GM18867 (cell line): Measurements from ENCODE around the gene ITFG1.
A peak's percentile ranks its signal among the peaks of the same experiment; 100 is the strongest.

Experiments used
- ATAC-seq: cut with Tn5 transposase; IDR thresholded peaks from one replicate; pipeline ENCODE4 v1.9.1; 2021; ENCODE audit warnings: mild to moderate bottlenecking, moderate library complexity; ENCODE audit not compliant: unreplicated experiment

The ITFG1 gene

GRCh38 chr16:47460711-47461597 is at the start of gene ITFG1, which contains the start of gene PHKB:
Gene ITFG1, minus strand, starts transcription at chr16:47461063. Its CDS starts 18 bp downstream, at chr16:47461045.
Gene PHKB, plus strand, starts transcription at chr16:47461331. Its CDS starts 20 bp downstream, at chr16:47461351.
- peak; percentile 71 for ATAC-seq

GRCh38 chr16:47507701-47508100 is 46.8 kb upstream of the ITFG1 start:
- no peak for ATAC-seq

- no peak for ATAC-seq
These were observed 45.9 kb upstream of the ITFG1 start for GRCh38 chr16:47506800-47507199.

GRCh38 chr16:47504599-47504998 is 43.7 kb upstream of the ITFG1 start:
- no peak for ATAC-seq

- ATAC-seq: no peak
These were observed 43.1 kb upstream of the ITFG1 start for GRCh38 chr16:47503936-47504335.

- ATAC-seq: no peak
These were observed 38.9 kb upstream of the ITFG1 start for GRCh38 chr16:47499700-47500264.

GRCh38 chr16:47499080-47499699 is 38.3 kb upstream of the ITFG1 start:
- no peak for ATAC-seq

GRCh38 chr16:47493381-47494337 is 32.8 kb upstream of the ITFG1 start:
- ATAC-seq: peak; percentile 58

GRCh38 chr16:47492428-47493377 is 31.8 kb upstream of the ITFG1 start:
- ATAC-seq: peak; percentile 72

GRCh38 chr16:47492036-47492427 is 31.2 kb upstream of the ITFG1 start:
- ATAC-seq: no peak

- ATAC-seq: no peak
These were observed 29.6 kb upstream of the ITFG1 start for GRCh38 chr16:47490471-47490870.

GRCh38 chr16:47488051-47488450 is 27.2 kb upstream of the ITFG1 start:
- ATAC-seq: no peak

GRCh38 chr16:47486856-47487255 is 26.0 kb upstream of the ITFG1 start:
- no peak for ATAC-seq

GRCh38 chr16:47483616-47484015 is 22.8 kb upstream of the ITFG1 start:
- no peak for ATAC-seq

GRCh38 chr16:47481698-47482374 is 21.0 kb upstream of the ITFG1 start:
- no peak for ATAC-seq

GRCh38 chr16:47480410-47480809 is 19.5 kb upstream of the ITFG1 start:
- ATAC-seq: no peak

GRCh38 chr16:47477679-47478078 is 16.8 kb upstream of the ITFG1 start:
- ATAC-seq: no peak

- no peak for ATAC-seq
These were observed 15.9 kb upstream of the ITFG1 start for GRCh38 chr16:47476654-47477345.
